B cell (primary cell): ENCODE measurements around the gene IRAK2. TPM values are rescaled to one million over a fixed set of nuclear protein-coding genes. Genes with fewer than 3 reads are reported as not detected.
A peak's percentile ranks its signal among the peaks of the same experiment; 100 is the strongest.

Experiments
- ATAC-seq: fragments of 200-7000 bp; cut with Tn5 transposase; one replicate; pipeline ENCODE4 v1.10.0; 2021; ENCODE audit warnings: low read depth, mild to moderate bottlenecking, moderate number of reproducible peaks, moderate library complexity
- CTCF ChIA-PET: fragments of 350-600 bp; sonication (Branson Sonifier 250); formaldehyde crosslinking; loops from one replicate; lab custom pipeline; 2021; ENCODE audit warnings: antibody characterized with exemption, inconsistent platforms; lab: Charles Lee
- POLR2A ChIA-PET: fragments of 350-600 bp; sonication (Branson Sonifier 250); formaldehyde crosslinking; loops from one replicate; lab custom pipeline; 2021; ENCODE audit warnings: antibody characterized with exemption; lab: Charles Lee
- DNase-seq: peaks from one replicate; pipeline ENCODE4 v3.0.0; 2013
- H2AFZ ChIP-seq: 2 replicates; pipeline ENCODE4 v1.6.1; 2012; ENCODE audit warnings: mild to moderate bottlenecking, low read depth, low read length; ENCODE audit not compliant: insufficient read depth, poor library complexity, severe bottlenecking
- H3K27ac ChIP-seq, 2 donors: 1 replicate in 1 of 2; 2 replicates in 1 of 2; pipeline ENCODE4 v1.5.1; 2012 to 2013; ENCODE audit warnings: low read length in 2 of 2, mild to moderate bottlenecking in 2 of 2, moderate library complexity in 1 of 2
- H3K27me3 ChIP-seq, 4 experiments: fragments of 200-600 bp in 1 of 4; sonication (generic) in 1 of 4; replicated peaks in 1 of 4; 1 replicate in 2 of 4; 2 replicates in 2 of 4; pipeline versions ENCODE4 v1.6.1 to v1.7.0; 2013 to 2016; ENCODE audit warnings: low read length in 3 of 4, mild to moderate bottlenecking in 2 of 4, mixed read lengths in 1 of 4, moderate library complexity in 1 of 4; ENCODE audit not compliant: insufficient read depth in 4 of 4, control insufficient read depth in 3 of 4; ENCODE audit errors: control extremely low read depth in 1 of 4
- H3K36me3 ChIP-seq, 2 experiments: replicated peaks in 1 of 2; 1 replicate in 1 of 2; 2 replicates in 1 of 2; pipeline versions ENCODE4 v1.6.1 to v1.7.1; 2013; ENCODE audit warnings: low read length in 1 of 2; ENCODE audit not compliant: insufficient read depth in 2 of 2, control insufficient read depth in 1 of 2; ENCODE audit errors: control extremely low read depth in 1 of 2, extremely low read depth in 1 of 2
- H3K4me1 ChIP-seq, 2 donors: fragments of 200-600 bp in 1 of 2; sonication (generic) in 1 of 2; 1 replicate in 1 of 2; 2 replicates in 1 of 2; pipeline versions ENCODE4 v1.5.1 to v1.6.1; 2013 to 2017; ENCODE audit warnings: low read length in 2 of 2; ENCODE audit not compliant: control insufficient read depth in 2 of 2, insufficient read depth in 2 of 2
- H3K4me2 ChIP-seq: replicated peaks from 2 replicates; pipeline ENCODE3; 2012; ENCODE audit warnings: mild to moderate bottlenecking, low read depth, low read length; ENCODE audit not compliant: poor library complexity, severe bottlenecking
- H3K4me3 ChIP-seq, 5 experiments: fragments of 200-600 bp in 1 of 5; sonication (generic) in 1 of 5; 1 replicate in 3 of 5; 2 replicates in 2 of 5; pipeline versions ENCODE4 v1.5.1 to v1.7.0; 2011 to 2016; ENCODE audit warnings: low read length in 4 of 5, mild to moderate bottlenecking in 4 of 5, low read depth in 2 of 5, control low read depth in 1 of 5, moderate library complexity in 1 of 5; ENCODE audit not compliant: insufficient read depth in 1 of 5; ENCODE audit errors: control extremely low read depth in 1 of 5, extremely low read depth in 1 of 5
- H3K79me2 ChIP-seq: fragments of 200-600 bp; sonication (generic); one replicate; pipeline ENCODE4 v1.6.0; 2016; ENCODE audit warnings: low read length; ENCODE audit not compliant: control insufficient read depth, insufficient read depth
- H3K9ac ChIP-seq: fragments of 200-600 bp; sonication (generic); 2 replicates; pipeline ENCODE4 v1.6.1; 2017; ENCODE audit warnings: mild to moderate bottlenecking, low read length, moderate library complexity
- H3K9me3 ChIP-seq, 3 donors: one replicate each; pipeline versions ENCODE4 v1.6.1 to v1.7.1; 2013; ENCODE audit warnings: low read length in 2 of 3; ENCODE audit not compliant: control insufficient read depth in 2 of 3, insufficient read depth in 1 of 3; ENCODE audit errors: control extremely low read depth in 1 of 3
- H4K20me1 ChIP-seq: 2 replicates; pipeline ENCODE4 v1.6.0; 2012; ENCODE audit warnings: mild to moderate bottlenecking, low read length; ENCODE audit not compliant: insufficient read depth, control insufficient read depth, poor library complexity, severe bottlenecking
- H3K27ac Mint-ChIP-seq: one replicate; pipeline ENCODE4 v1.8.0; 2021; ENCODE audit warnings: mixed read lengths
- H3K27me3 Mint-ChIP-seq: one replicate; pipeline ENCODE4 v1.8.0; 2021; ENCODE audit warnings: mixed read lengths
- H3K4me1 Mint-ChIP-seq: one replicate; pipeline ENCODE4 v1.8.0; 2021; ENCODE audit warnings: mixed read lengths
- H3K4me3 Mint-ChIP-seq: one replicate; pipeline ENCODE4 v1.8.0; 2021; ENCODE audit warnings: mixed read lengths
- H3K9me3 Mint-ChIP-seq: one replicate; pipeline ENCODE4 v1.8.0; 2022; ENCODE audit warnings: mixed read lengths; ENCODE audit not compliant: insufficient read depth
- CTCF ChIP-seq: fragments of 200-600 bp; IDR thresholded peaks from one replicate; pipeline ENCODE4 v1.8.0; 2022; ENCODE audit warnings: antibody characterized with exemption, mild to moderate bottlenecking
- EZH2 ChIP-seq: IDR thresholded peaks from 2 replicates; pipeline ENCODE4 v1.6.1; 2012; ENCODE audit warnings: borderline replicate concordance, low read depth, mild to moderate bottlenecking, moderate library complexity, low read length; ENCODE audit not compliant: insufficient read depth, poor library complexity, severe bottlenecking
- WGBS: methylation state at CpG from one replicate; pipeline ENCODE4 v1.1.5; 2013; ENCODE audit warnings: missing lambda C conversion rate; ENCODE audit not compliant: insufficient coverage; 5-methylcytosine and 5-hydroxymethylcytosine counted together
- intact Hi-C: fragments of 100-400 bp; cut with micrococcal nuclease; formaldehyde crosslinking; loops from one replicate; pipeline ENCODE4 v1.10.0; 2022
- polyA plus RNA-seq: library from polyadenylated mRNA; depleted of rRNA; stranded (reverse); fragments of >200 nt; gene quantifications from 2 replicates; pipeline ENCODE4 v1.2.3, GENCODE V29; 2012
- total RNA-seq, 2 donors: library from RNA; stranded (reverse); fragments of 120-200 nt in 1 of 2; gene quantifications; 1 replicate in 1 of 2; 2 replicates in 1 of 2; pipeline versions ENCODE4 v1.2.3 to v1.2.4, GENCODE V29; 2013 to 2022

Gene IRAK2
- total and polyA plus RNA-seq, 2 donors (not counting 1 experiment from before 2014, with no cell fraction given): 11.8 to 23.2 TPM

DNA sequence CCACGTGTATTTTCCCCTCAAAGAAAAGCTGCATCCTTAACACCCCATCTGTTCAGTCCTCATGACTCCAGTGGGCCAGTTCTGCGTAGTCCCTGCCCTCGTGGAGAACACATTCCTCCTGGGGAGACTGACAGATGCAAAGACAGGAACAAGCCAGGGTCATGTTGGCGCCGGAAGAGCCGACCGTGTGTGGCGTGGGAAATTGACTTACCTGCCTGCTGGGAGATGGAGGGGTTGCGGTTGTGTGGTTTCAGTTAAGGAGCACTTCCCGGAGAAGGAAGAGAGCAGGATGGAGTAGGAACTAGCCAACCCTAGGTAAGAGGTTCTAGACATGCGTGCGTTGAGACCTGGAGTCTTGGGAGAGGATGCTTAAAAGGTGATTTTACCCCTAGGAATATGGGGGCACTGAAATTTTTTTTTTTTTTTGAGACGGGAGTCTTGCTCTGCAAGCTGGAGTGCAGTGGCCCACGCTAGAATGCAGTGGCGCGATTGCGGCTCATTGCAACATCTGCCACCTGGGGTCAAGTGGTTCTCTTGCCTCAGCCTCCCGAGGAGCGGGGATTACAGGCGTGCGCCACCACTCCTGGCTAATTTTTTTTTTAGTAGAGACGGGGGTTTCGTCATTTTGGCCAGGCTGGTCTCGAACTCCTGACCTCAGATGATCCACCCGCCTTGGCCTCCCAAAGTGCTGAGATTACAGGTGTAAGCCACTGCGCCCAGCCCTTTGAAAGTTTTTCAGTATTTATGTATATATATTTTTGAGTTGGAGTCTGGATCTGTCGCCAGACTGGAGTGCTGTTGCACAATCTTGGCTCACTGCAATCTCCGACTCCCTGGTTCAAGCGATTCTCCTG lies 21.8 kb upstream of the IRAK2 start:
- Mint-ChIP-seq H3K4me1 (peaks cover 32% of the 10 kb centered on the region), H3K4me3 (peak overlapping the region; percentile 95), H3K27me3 (no peaks in the 10 kb centered on the region), H3K9me3 (no peaks in the 10 kb centered on the region), H3K27ac (peak overlapping the region; percentile 97)
- Histone ChIP-seq H3K36me3 (peaks cover 0 to 10% of the 10 kb centered on the region in 2 experiments), H3K4me2 (peak overlapping the region; percentile 84), H3K79me2 (peaks cover 58% of the 10 kb centered on the region), H3K4me3 (peak overlapping the region; percentile 8 to 91 (median 77)), H3K4me1 (peaks cover 28 to 50% of the 10 kb centered on the region in 2 donors), H3K27me3 (no peaks in the 10 kb centered on the region), H3K9me3 (peaks cover 0 to 3% (median 0%) of the 10 kb centered on the region in 3 donors), H3K9ac (peak overlapping the region; percentile 91), H3K27ac (peak overlapping the region; percentile 88 to 96), H4K20me1 (peaks cover 32% of the 10 kb centered on the region), H2AFZ (no peak overlapping the region)
- ChIA-PET POLR2A (interaction anchor here (0.7 to 1.7 kb wide), 5 partner anchors 69 to 362 kb away, joined by 3 to 12 read pairs (median 4); no protein-coding TSS in a partner anchor), CTCF (interaction anchor here (1.0 to 2.0 kb wide), 3 partner anchors 80 to 83 kb away, joined by 3 to 4 read pairs (median 4); no protein-coding TSS in a partner anchor)
- intact Hi-C loops: loop anchor here (1.0 to 5.0 kb wide), 3 partner anchors 105 to 211 kb away; partner anchors contain the start of genes CRELD1, SEC13 and TATDN2
- TF ChIP-seq EZH2: no peak
- no peak for TF ChIP-seq CTCF
- ATAC-seq (no peak), DNase-seq (peak; percentile 31)
- WGBS: 64% methylated on average over 25 of the region's 29 CpGs
